GM19240 (cell line): ENCODE results near the gene SYT14.
"Not testable (repeated sequence)": the region's sequence is repeated elsewhere in the genome, so short reads cannot be mapped to it uniquely, and the experiment has no call there.

Experiments
- DNase-seq: peaks from one replicate; pipeline ENCODE4 v3.0.0; 2011; ENCODE audit warnings: low spot score; ENCODE audit not compliant: insufficient read length

The SYT14 gene

DNA sequence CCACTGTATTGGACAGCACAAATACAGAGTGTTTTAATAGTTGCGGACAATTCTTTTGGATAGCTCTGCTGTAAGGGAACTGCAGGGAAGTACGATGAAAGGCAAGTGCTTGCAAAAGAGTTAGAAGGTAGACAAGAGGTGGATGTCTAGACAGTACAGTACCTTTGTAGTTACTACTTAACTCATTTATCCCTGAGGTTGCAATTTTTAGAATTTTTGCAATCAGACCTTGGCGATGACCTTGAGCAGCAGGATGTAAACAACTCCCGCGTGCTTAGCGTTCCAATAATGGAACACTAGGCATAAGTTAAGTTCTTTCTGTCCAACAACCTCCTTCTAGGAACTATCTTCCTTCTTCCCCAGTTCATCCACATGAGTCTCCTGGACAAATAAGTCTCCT is 1.9 kb upstream of the SYT14 start:
- no peak for DNase-seq

DNA sequence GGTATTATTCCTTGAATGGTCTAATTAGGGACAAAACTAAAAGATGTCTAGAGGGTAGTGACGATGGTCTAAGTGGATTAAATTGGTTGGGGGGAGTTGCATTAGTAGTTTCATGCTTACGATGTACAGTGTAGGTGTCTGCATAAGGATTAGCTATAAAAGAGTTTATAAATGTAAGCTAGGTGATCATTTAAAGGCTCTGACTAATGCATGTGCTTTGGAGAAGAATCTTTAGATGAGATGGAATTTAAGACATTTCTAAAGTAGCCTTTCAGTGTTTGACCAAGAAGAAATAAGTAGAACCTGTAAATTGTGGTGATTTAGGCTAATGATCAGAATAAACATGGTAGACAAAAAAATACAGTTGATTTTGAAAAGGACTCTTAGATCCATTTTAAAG is 7.4 kb downstream of the SYT14 start:
- DNase-seq: no peak

DNA sequence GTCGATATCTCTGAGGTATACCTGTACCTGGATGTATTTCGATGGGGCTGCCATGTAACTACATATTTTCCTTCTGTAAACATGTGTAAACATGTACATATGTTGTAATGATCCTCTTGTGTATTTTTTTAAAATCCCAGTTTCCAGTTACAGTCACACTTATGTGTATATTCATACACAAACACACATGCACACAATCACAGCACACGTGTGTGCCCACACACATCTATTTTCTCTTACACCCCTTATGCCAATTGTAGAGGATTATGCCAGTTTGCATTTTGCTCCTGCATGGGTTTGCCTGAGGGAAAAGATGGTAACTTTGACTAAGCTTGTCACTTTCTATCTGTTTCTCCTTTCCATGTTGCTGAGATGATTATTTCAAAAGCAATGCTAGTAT is 10.1 kb downstream of the SYT14 start:
- no peak for DNase-seq

DNA sequence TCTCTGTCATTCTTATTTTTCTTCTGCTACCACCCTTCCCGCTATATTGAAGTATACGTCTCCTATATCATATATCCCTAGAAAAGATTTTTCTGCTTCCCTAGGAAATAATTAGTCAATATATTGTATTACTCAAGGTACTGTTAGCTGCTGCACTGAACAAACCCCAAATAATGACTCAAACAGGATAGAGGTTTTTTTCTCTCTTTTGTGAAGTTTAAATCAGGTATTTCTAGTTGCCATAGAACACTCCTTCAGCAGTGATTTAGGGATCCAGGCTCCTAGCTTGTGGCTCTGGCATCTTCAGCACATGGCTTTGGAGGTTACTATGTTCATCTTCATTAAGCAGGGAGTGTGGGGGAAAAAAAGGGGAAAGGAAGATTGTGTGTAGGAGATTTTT is 18.1 kb downstream of the SYT14 start:
- no peak for DNase-seq

DNA sequence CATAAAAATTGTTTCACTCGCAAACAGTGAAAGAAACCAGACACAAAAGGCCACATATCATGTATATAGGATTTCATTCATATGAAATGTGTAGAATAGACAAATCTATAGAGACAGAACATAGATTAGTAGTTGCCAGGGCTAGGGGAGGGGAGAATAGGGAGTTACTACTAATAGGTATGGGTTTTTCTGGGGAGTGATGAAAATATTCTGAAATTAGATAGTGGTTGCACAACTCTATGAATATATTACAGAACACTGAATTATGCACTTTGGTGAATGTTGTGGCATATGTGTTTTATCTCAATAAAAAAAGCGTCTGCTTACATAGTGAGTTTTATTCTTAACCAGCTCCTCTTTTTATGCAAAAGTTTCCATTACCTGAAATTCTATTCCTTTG is 21.6 kb downstream of the SYT14 start:
- no peak for DNase-seq

DNA sequence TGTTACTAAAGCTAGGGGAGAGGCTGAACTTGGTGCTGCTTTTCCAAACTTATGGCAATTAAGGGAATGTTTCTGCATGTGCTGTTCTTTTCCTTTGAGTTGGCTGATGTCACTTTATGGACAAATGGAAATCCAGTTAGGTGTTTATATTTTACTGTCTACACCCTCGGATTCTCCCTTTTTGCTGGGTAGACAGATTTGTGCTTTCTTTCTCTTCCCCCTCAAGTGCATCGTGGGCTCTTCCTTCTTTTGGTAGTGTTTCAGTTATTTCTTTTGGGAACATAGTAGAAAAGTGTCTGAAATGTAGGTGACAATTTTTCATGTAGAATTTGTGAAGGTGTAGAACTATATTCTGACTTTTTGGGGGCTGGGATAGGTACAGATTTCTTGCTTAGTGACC is 22.9 kb downstream of the SYT14 start:
- DNase-seq: no peak

DNA sequence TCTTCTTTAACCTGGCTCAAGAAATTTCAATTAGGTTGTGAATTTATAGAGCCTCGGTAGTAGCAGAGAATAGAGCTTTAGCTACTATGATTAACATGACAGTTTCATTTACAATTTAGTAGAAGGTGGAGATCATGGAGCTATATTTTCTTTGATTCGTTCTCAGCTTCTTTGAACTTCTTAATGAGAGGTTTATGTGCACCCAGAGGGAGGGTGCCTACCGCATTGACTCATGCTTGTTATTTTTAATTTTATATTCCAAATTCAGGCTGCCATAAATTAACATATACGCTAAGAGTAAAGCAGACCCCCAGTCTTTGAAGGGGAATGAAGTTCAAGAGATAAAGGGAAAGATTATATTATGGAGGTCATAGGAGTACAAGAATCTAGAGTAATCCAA is 24.4 kb downstream of the SYT14 start:
- DNase-seq: no peak

DNA sequence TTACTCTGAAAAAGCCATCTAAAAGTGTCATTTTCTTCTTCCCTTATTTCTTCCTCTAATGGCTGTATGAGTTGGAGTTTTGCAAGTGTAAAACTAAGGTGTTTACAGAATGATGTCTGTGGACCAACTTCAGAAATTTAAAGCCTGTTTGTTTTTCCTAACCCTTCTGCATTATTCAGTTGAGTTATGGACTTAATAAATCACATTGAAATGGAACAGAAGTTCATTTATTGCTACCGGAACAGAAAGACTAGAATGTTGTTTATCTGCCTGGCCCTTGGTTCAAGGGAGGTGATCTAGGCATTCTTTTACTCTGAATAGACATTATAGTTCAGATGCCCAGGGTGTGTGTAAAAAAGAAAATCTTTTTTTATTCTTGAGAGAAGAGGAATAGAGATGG is 24.8 kb downstream of the SYT14 start:
- DNase-seq: no peak

DNA sequence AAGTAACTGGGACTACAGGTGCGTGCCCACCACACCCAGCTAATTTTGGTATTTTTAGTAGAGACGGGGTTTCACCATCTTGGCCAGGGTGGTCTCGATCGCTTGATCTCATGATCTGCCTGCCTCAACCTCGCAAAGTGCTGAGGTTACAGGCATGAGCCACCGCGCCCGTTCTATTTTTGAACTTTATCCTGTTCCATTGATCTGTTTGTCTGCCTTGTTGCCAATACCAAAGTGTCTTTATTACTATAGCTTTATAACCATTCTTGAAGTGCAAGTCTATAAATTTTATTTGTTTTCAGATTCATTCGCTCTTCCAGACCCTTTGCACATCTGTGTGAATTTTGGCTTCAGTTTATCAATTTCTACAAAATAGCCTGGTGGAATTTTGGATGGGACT is 28.0 kb downstream of the SYT14 start:
- DNase-seq: no peak

DNA sequence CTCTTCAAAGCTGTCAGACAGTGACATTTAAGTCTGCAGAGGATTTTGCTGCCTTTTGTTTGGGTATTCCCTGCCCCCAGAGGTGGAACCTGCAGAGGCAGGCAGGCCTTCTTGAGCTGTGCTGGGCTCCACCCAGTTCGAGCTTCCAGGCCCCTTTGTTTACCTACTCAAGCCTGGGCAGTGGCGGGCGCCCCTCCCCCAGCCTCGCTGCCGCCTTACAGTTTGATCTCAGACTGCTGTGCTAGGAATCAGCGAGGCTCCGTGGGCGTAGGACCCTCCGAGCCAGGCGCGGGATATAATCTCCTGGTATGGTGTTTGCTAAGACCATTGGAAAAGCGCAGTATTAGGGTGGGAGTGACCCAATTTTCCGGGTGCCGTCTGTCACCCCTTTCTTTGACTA is 40.7 kb downstream of the SYT14 start:
- DNase-seq: not testable (repeated sequence)

DNA sequence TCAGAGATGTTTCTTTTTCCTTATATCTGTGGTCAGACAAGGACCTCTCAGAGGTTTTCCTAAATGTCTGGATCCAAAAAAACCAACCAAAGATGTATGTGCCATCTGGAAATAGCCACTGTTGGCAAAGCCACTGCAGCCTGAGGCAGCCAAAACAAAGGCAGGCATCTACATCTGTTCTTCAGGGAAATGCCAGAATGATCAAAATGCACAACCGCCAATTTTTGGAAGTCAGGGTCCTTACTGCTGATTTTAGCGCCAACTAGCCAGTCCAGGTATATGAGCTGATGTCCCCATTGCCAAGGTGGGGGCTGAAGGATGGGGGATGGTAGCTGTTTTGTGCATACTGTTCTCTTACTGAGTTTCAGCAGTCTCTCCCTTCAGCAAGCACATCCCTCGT is 45.9 kb downstream of the SYT14 start:
- DNase-seq: no peak

DNA sequence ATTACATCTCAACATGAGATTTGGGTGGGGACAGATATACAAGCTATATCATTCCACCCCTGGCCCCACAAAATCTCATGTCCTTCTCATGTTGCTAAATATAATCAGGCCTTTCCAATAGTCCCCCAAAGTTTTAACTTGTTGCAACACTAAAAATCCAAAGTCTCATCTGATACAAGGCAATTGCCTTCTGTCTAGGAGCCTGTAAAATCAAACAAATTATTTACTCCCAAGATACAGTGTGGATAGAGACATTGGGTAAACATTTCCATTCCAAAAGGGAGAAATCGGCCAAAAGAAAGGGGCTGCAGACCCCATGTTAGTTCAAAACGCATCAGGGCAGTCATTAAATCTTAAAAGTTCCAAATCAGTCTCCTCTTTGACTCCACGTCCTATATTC is 47.0 kb downstream of the SYT14 start:
- DNase-seq: no peak

DNA sequence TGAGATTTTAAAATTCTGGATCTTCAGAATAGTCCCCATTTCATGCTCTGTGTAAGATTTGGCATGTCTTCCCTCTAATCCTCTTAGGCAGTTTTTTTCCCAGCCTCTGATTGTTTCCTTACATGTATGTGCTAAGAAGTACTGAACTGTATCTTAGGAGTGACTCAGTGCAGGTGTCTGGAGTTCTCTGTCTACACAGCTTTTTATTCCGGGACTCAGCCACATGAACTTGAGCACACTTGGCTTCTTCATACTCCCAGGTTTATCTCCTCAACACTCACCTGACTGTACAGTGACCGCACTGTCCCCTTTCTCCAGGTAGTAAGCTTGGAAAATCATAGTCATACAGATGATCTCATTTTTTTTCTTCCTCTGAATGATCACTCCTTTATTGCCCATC is 50.7 kb downstream of the SYT14 start:
- no peak for DNase-seq

DNA sequence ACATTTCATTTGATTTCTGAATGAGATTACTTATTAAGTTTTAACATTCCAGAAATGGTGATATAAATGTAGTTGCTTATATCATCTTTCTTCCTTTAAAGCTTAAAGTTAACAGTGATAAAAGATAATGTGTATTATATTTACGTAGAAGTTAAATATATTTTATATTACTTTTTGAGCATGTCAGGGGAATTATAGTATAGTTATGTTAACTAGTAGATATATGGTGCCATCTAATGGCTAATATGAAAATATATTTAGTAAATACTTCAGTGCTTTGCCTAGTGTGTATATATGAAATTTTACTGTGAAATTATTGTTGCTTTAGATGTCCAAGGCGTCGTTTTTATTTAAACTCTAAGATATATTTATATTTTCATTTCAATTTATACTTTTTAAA is 51.5 kb downstream of the SYT14 start:
- no peak for DNase-seq

DNA sequence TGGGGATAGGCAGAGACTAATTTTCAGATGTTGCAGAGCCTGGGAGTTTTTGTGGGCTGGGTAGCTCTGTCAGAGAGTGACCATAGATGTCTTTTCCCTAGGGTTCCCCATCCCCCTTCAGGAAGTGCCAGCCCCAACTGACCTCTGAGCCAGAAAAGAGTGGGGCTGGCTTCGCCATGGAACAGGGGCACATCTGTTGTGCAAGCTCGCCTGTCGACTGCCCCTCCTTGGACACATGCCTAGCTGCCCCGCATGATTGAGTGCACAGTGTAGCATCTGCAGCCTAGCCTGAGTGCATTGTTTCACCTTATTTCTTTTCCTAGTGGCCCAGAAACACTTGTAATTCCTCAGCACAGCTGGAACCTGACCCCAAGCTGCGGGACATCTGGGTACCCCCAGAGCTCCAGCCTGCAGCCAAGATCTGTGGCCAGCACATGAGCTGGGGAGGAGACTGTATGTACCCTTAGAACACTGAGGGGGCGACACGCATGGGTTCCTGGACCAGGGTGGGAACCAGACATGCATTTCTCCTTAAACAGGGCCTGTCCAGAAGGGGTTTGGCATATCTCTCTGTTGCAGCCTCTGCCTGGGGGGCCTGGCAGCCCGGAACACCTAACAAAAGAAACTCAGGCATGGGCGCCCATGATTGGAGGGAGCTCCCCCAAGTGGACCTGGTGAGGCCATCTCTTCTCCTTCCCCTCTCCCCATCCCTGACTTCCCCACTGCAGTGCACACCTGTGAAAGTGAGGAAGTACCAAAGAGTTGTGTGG is 55.2 kb downstream of the SYT14 start:
- no peak for DNase-seq

DNA sequence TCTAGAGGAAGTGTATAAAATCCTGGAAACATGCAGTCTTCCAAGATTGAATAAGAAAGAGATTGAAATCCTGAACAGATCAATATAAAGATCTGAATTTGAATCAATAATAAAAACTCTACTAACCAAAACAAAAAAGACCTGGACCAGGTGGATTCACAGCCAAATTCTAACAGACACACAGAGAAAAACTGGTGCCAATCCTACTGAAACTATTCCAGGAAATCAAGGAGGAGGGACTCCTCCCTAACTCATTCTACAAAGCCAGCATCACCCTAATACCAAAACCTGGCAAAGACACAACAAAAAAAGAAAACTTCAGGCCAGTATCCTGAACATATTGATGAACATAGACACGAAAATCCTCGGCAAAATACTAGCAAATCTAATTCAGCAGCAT is 58.3 kb downstream of the SYT14 start:
- DNase-seq: no peak

DNA sequence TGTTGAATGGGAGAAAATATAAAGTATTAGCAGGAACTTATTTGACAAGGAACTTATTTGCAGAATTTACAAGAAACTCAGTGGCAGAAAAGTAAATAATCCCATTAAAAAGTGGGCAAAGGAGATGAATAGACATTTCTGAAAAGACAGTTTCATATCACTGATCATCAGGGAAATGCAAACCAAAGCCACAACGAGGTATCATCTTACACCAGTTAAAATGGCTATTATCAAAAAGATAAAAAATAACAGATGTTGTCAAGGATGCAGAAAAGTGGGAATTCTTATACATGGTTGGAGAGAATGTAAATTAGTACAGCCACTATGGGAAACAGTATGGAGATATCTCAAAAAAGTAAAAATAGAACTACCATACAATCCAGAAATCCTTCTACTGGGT is 61.0 kb downstream of the SYT14 start:
- no peak for DNase-seq

DNA sequence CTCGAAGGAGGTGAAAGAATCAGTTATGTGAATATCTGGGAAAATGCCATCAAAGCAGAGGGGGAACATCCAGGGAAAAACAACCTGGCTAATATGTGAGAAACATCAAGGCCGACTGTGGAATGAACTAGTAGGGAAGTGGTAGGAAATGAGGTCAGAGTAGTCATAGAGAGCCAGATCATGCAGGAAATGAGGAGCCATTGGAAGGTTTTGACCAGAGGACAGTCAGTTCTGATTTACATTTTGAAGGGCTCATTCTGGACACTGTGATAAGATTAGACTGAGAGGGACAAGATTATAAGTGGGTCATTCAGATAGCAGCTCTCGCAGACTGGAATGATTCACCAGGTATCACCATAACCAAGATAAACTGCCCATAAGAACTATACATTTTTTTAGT is 63.7 kb downstream of the SYT14 start:
- no peak for DNase-seq

DNA sequence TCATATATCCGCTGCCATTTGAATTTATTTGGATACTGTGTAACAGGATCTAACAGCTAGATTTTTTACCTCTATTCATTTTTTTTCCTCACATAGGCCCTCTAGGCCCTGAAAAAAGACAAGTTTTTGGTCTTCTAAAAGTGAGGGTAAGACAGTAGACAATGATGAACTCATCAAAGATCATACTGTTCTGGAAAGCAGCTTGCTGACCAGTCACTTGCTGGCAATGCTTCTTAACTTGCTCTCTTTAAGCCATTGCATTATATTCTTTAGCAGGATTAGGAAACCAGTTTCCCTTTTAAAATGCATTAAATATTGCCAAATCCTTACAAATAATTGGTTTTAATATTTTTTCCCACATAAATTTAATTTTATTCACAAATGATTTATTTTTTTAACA is 65.5 kb downstream of the SYT14 start:
- DNase-seq: no peak

DNA sequence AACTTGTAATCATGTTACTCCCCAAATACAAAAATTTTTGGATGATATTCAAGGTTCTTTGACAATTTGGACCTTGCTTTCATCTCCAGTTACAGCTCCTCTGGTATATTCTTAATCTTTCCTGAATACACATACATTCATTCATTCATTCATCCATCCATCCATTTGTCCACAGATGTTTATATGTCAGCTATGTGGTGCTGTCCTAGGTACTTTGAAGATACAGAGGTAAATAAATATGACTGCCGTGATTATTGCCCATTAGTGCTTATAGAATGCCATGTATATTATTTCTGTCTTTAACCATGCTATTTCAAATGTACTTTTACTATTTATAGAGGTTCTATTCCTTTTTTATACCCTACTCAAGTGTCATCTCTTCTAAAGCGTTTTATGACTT is 72.1 kb downstream of the SYT14 start:
- no peak for DNase-seq

DNA sequence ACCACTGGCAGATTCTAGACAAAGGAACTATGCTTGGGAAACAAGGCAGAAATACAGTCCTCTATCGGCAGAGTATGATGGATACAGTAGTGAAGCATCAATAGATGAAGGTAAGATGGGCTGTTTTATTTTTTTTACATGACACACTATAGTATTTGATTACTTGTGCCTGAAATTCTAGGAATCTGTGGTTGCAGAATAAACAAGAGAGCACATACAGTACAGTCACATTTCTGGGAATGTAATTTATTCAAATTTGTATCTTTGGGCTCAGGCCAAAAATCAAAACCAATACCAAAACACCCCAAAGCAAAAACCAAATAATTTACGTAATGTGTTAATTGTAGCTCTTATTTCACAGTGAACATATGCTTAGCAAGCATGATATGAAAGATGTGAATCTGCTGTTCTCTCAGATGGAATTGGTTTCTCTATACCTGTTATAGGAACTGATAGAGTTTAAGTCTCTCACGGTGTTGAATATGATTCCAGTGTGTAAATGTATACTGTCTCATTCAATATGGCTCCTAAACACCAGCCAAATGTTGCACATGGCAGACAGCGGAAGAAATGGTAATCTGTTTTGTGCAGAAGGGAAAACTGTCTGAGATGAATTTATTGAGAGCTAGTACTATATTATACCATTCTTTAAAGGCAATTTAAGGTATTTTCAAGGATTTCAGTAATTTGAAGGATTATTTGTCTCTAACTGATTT is 83.3 kb downstream of the SYT14 start:
- DNase-seq: no peak

DNA sequence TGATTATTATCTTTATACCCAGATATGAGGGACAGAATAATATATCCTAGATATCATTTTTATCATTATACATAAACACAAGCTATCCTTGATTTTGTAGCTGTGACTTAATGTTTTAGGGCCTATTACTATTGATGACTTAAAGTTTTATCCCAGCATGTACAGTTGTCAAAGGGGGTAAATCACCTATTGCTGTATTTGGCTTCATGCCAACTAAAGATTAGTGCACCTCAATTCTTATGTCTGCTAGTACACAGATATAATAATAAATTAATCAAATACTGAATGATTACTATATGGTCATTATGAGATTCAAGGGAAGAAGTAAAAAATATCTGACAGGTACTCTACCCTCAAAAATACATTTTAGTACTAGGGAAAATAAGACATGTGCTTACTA is 84.0 kb downstream of the SYT14 start:
- no peak for DNase-seq

DNA sequence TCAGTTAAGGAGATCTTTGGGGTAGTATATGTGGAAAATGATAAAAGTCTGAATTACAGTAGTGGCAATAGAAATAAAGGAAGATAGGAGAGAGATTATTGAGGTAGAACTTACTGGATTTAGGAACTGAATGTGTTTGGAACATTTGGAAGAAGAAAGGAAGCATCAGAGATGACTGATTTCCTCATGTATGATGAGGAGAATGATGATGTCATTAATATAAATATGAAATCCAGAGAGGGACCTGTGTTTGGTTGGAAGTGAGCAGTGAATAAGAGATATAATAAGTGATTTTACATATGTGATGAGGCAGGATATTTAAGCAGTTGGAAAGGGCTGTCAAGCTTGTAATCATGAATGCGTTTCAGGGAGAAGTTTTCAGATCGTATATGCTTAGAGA is 86.3 kb downstream of the SYT14 start:
- no peak for DNase-seq
